Fibroblast of skin of back (primary cell): ENCODE measurements around the gene MRFAP1.
A peak's percentile ranks its signal among the peaks of the same experiment; 100 is the strongest.
"Not testable (repeated sequence)": the region's sequence is repeated elsewhere in the genome, so short reads cannot be mapped to it uniquely, and the experiment has no call there.

Experiments used
- DNase-seq: peaks from one replicate; pipeline ENCODE4 v3.0.0-alpha.2; 2013

MRFAP1 gene

GRCh38 chr4:6671648-6672047, 31.2 kb downstream of the MRFAP1 start:
- no peak for DNase-seq

GRCh38 chr4:6672131-6672530, 31.6 kb downstream of the MRFAP1 start:
- DNase-seq, result no peak

GRCh38 chr4:6672541-6673190, 32.2 kb downstream of the MRFAP1 start:
- DNase-seq, result not testable (repeated sequence)

- DNase-seq, result not testable (repeated sequence)
Observed at GRCh38 chr4:6673191-6673659, 32.7 kb downstream of the MRFAP1 start.

- DNase-seq, result peak; percentile 93
Observed at GRCh38 chr4:6673660-6674499, 33.4 kb downstream of the MRFAP1 start.

GRCh38 chr4:6674500-6675149, 34.1 kb downstream of the MRFAP1 start:
- DNase-seq, result no peak

- DNase-seq, result no peak
Observed at GRCh38 chr4:6676722-6677558, 36.5 kb downstream of the MRFAP1 start.

- no peak for DNase-seq
Observed at GRCh38 chr4:6680372-6681034, 40.0 kb downstream of the MRFAP1 start.

GRCh38 chr4:6681191-6681590, 40.7 kb downstream of the MRFAP1 start:
- no peak for DNase-seq

- no peak for DNase-seq
Observed at GRCh38 chr4:6682862-6683590, 42.5 kb downstream of the MRFAP1 start.

GRCh38 chr4:6684656-6685055, 44.2 kb downstream of the MRFAP1 start:
- no peak for DNase-seq

GRCh38 chr4:6686104-6686787, 45.8 kb downstream of the MRFAP1 start:
- no peak for DNase-seq

GRCh38 chr4:6687947-6688878, 47.7 kb downstream of the MRFAP1 start:
- no peak for DNase-seq

- DNase-seq, result peak; percentile 97
Observed at GRCh38 chr4:6688879-6689505, 48.5 kb downstream of the MRFAP1 start.

- no peak for DNase-seq
Observed at GRCh38 chr4:6689506-6689960, 49.0 kb downstream of the MRFAP1 start.
